ENCODE data around the gene CRACR2B. TPM values are rescaled to one million over a fixed set of nuclear protein-coding genes. Genes with fewer than 3 reads are reported as not detected.

Gene CRACR2B
- polyA plus RNA-seq, 3 donors, result 1.0 to 11.0 (median 1.4) TPM

- H2AFZ ChIP-seq (ENCODE audit: insufficient read depth, low read depth, low read length, poor library complexity, severe bottlenecking), result no peak overlapping the region
- DNase-seq, result no peak
- 91% methylated on average over 22 of the region's 27 CpGs for WGBS (ENCODE audit: insufficient coverage)
- Mint-ChIP-seq H3K4me1 (peaks cover 8% of the 10 kb centered on the region), H3K36me3 (no peaks in the 10 kb centered on the region), H3K9me3 (peaks cover 0 to 2% (median 0%) of the 10 kb centered on the region in 7 donors), H3K4me3 (no peak overlapping the region), H3K27me3 (ENCODE audit: low read depth in 3 of 3) (peaks cover under 1 to 5% (median 2%) of the 10 kb centered on the region in 3 donors), H3K27ac (peak overlapping the region in 1 of 7 donors; percentile 66)
- H4K20me1 ChIP-seq (ENCODE audit: insufficient read depth, low read length), result peaks cover 67% of the 10 kb centered on the region
- intact Hi-C loops (cut with micrococcal nuclease), result no loop called here
- H3K4me3 ChIP-seq (replicated peaks in 1 of 3; ENCODE audit: low read depth in 2 of 3, low read length in 3 of 3), result no peak overlapping the region
- no peaks in the 10 kb centered on the region for H3K79me2 ChIP-seq (ENCODE audit: insufficient read depth, low read length)
- H3K9ac ChIP-seq (ENCODE audit: insufficient read depth, low read length, poor library complexity, severe bottlenecking), result no peak overlapping the region
- no peaks in the 10 kb centered on the region for H3K4me1 ChIP-seq (ENCODE audit: control insufficient read depth in 1 of 2, insufficient read depth in 2 of 2, low read length in 2 of 2)
- H3K9me3 ChIP-seq (replicated peaks in 1 of 2; ENCODE audit: control insufficient read depth in 1 of 2, insufficient read depth in 1 of 2, low read length in 2 of 2), result no peaks in the 10 kb centered on the region
- H3K36me3 ChIP-seq (replicated peaks in 1 of 2; ENCODE audit: control insufficient read depth in 1 of 2, insufficient read depth in 2 of 2, low read length in 2 of 2), result no peaks in the 10 kb centered on the region
- no peak overlapping the region for H3K4me2 ChIP-seq (replicated peaks; ENCODE audit: extremely low read depth, low read length, poor library complexity, severe bottlenecking)
- no peak overlapping the region for H3K27ac ChIP-seq (ENCODE audit: low read depth in 1 of 2, low read length in 2 of 2)
- H3K27me3 ChIP-seq (ENCODE audit: control insufficient read depth in 2 of 2, insufficient read depth in 2 of 2, low read length in 2 of 2), result no peaks in the 10 kb centered on the region
- no peak for TF ChIP-seq CTCF (IDR thresholded peaks at IDR 0.05)
Observed at GRCh38 chr11:858053-858761, 30.5 kb downstream of the CRACR2B start.

GRCh38 chr11:858762-859339, 31.1 kb downstream of the CRACR2B start:
- DNase-seq, result no peak

More at GRCh38 chr11:858762-859339, 31.1 kb downstream of the CRACR2B start:
- Mint-ChIP-seq H3K27ac (no peak overlapping the region), H3K27me3 (ENCODE audit: low read depth in 3 of 3) (peaks cover 0 to 5% (median 2%) of the 10 kb centered on the region in 3 donors), H3K4me3 (no peak overlapping the region), H3K9me3 (peaks cover 0 to 2% (median 0%) of the 10 kb centered on the region in 7 donors), H3K36me3 (no peaks in the 10 kb centered on the region), H3K4me1 (peaks cover 8% of the 10 kb centered on the region)
- H3K4me3 ChIP-seq (replicated peaks in 1 of 3; ENCODE audit: low read depth in 2 of 3, low read length in 3 of 3), result no peak overlapping the region
- no peaks in the 10 kb centered on the region for H3K4me1 ChIP-seq (ENCODE audit: control insufficient read depth in 1 of 2, insufficient read depth in 2 of 2, low read length in 2 of 2)
- no peaks in the 10 kb centered on the region for H3K79me2 ChIP-seq (ENCODE audit: insufficient read depth, low read length)
- no peak overlapping the region for H3K9ac ChIP-seq (ENCODE audit: insufficient read depth, low read length, poor library complexity, severe bottlenecking)
- 93% methylated on average over 17 of the region's 37 CpGs for WGBS (ENCODE audit: insufficient coverage)
- no peak for TF ChIP-seq CTCF (IDR thresholded peaks at IDR 0.05)
- no peak overlapping the region for H3K27ac ChIP-seq (ENCODE audit: low read depth in 1 of 2, low read length in 2 of 2)
- H3K9me3 ChIP-seq (replicated peaks in 1 of 2; ENCODE audit: control insufficient read depth in 1 of 2, insufficient read depth in 1 of 2, low read length in 2 of 2), result no peaks in the 10 kb centered on the region
- no peaks in the 10 kb centered on the region for H3K27me3 ChIP-seq (ENCODE audit: control insufficient read depth in 2 of 2, insufficient read depth in 2 of 2, low read length in 2 of 2)
- H3K4me2 ChIP-seq (replicated peaks; ENCODE audit: extremely low read depth, low read length, poor library complexity, severe bottlenecking), result no peak overlapping the region
- H4K20me1 ChIP-seq (ENCODE audit: insufficient read depth, low read length), result peaks cover 63% of the 10 kb centered on the region
- H3K36me3 ChIP-seq (replicated peaks in 1 of 2; ENCODE audit: control insufficient read depth in 1 of 2, insufficient read depth in 2 of 2, low read length in 2 of 2), result no peaks in the 10 kb centered on the region
- H2AFZ ChIP-seq (ENCODE audit: insufficient read depth, low read depth, low read length, poor library complexity, severe bottlenecking), result no peak overlapping the region
- intact Hi-C loops (cut with micrococcal nuclease), result no loop called here
